GM12878 (cell line): ENCODE measurements around the gene FXN. TPM values are rescaled to one million over a fixed set of nuclear protein-coding genes. Genes with fewer than 3 reads are reported as not detected.

Source experiments
- E2F4 ChIP-seq: IDR thresholded peaks from 2 replicates; pipeline ENCODE4 v1.6.1; 2012; ENCODE audit warnings: low read depth, low read length, improper control_type of control experiment
- MYB ChIP-seq: fragments of 150-350 bp; IDR thresholded peaks from 2 replicates; pipeline ENCODE4 v1.6.1; 2014; ENCODE audit warnings: mild to moderate bottlenecking, low read depth, low read length, borderline replicate concordance
- NFIC ChIP-seq: IDR thresholded peaks from 2 replicates; pipeline ENCODE4 v1.6.1; 2012; ENCODE audit warnings: low read depth, mild to moderate bottlenecking, inconsistent platforms, low read length, moderate library complexity
- STAT3 ChIP-seq: IDR thresholded peaks from 2 replicates; pipeline ENCODE4 v1.6.1; 2011; ENCODE audit warnings: low read depth, low read length, improper control_type of control experiment
- ZSCAN29 ChIP-seq: fragments of 450-650 bp; IDR thresholded peaks from 2 replicates; pipeline ENCODE4 v1.6.1; 2017; ENCODE audit warnings: mild to moderate bottlenecking, moderate library complexity
- polyA plus RNA-seq, 11 experiments: library from polyadenylated mRNA; depleted of rRNA in 4 of 11; unstranded in 6 of 11; stranded (reverse) in 5 of 11; fragments of >200 nt; fragmentation: Nextera tagmentation in 4 of 11; fragmentation: Illumina TruSeq in 1 of 11; extraction: Ambion mirVana in 4 of 11; extraction: Trizol in 1 of 11; gene quantifications; 1 replicate in 1 of 11; 2 replicates in 10 of 11; pipeline versions ENCODE4 v1.2.1 to v1.2.3, GENCODE V29; 2011 to 2016; ENCODE audit warnings: inconsistent platforms in 2 of 11, missing spikeins in 2 of 11, low read depth in 1 of 11
- total RNA-seq, 4 experiments: library from RNA; depleted of rRNA in 3 of 4; stranded (reverse); fragments of >200 nt in 3 of 4; fragmentation: Illumina TruSeq in 1 of 4; extraction: Trizol in 1 of 4; gene quantifications; 2 replicates each; pipeline versions ENCODE4 v1.2.1 to v1.2.3, GENCODE V29; 2013 to 2021
- TF ChIP-seq, protein P1 (sequence below): fragments of 450-650 bp; formaldehyde crosslinking; IDR thresholded peaks from 2 replicates; pipeline ENCODE4 v1.4.0; 2020; ENCODE audit warnings: mild to moderate bottlenecking, moderate library complexity

FXN gene
- total and polyA plus RNA-seq, 10 of the 15 experiments (the other 5 are each of a cell fraction or from before 2014, with no cell fraction given) = 7.3 to 78.0 (median 23.2) TPM

GRCh38 chr9:69120380-69121154 lies 85.0 kb downstream of the FXN start (continued):
- no peak for TF ChIP-seq E2F4
- no peak for TF ChIP-seq ZSCAN29
- TF ChIP-seq STAT3 = no peak
- TF ChIP-seq MYB = no peak
- TF ChIP-seq, protein P1, sequence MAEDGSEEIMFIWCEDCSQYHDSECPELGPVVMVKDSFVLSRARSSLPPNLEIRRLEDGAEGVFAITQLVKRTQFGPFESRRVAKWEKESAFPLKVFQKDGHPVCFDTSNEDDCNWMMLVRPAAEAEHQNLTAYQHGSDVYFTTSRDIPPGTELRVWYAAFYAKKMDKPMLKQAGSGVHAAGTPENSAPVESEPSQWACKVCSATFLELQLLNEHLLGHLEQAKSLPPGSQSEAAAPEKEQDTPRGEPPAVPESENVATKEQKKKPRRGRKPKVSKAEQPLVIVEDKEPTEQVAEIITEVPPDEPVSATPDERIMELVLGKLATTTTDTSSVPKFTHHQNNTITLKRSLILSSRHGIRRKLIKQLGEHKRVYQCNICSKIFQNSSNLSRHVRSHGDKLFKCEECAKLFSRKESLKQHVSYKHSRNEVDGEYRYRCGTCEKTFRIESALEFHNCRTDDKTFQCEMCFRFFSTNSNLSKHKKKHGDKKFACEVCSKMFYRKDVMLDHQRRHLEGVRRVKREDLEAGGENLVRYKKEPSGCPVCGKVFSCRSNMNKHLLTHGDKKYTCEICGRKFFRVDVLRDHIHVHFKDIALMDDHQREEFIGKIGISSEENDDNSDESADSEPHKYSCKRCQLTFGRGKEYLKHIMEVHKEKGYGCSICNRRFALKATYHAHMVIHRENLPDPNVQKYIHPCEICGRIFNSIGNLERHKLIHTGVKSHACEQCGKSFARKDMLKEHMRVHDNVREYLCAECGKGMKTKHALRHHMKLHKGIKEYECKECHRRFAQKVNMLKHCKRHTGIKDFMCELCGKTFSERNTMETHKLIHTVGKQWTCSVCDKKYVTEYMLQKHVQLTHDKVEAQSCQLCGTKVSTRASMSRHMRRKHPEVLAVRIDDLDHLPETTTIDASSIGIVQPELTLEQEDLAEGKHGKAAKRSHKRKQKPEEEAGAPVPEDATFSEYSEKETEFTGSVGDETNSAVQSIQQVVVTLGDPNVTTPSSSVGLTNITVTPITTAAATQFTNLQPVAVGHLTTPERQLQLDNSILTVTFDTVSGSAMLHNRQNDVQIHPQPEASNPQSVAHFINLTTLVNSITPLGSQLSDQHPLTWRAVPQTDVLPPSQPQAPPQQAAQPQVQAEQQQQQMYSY (CRISPR knock-in tag) = no peak
- no peak for TF ChIP-seq NFIC
